GM18508 (cell line): ENCODE data around the gene HTR2C.

ENCODE experiments used
- ATAC-seq: cut with Tn5 transposase; IDR thresholded peaks from one replicate; pipeline ENCODE4 v1.9.1; 2021; ENCODE audit warnings: moderate number of reproducible peaks; ENCODE audit not compliant: insufficient read depth, unreplicated experiment

Gene HTR2C

GRCh38 chrX:114709406-114709805 is 125.5 kb downstream of the HTR2C start:
- no peak for ATAC-seq

- ATAC-seq = no peak
These were observed 126.7 kb downstream of the HTR2C start for GRCh38 chrX:114710571-114710970.

DNA sequence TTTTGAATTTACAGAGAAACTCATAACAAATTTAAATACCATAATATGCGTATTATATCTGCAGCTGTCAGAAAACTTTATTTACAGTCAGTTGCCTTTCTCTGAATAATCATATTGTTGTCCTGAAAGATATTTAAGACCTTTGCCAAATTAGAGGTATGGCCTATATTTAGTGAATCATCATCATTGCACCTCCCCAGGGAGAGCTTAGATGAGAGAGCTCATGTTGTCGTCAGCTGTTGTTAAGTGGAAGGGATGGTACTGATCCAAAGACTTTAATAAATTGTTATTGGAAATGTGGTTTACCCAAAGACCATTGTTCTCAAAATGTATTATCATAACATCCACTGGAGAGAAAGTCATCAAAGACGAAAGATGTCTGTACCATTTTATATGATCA is 128.6 kb downstream of the HTR2C start:
- ATAC-seq = no peak

- ATAC-seq = no peak
These were observed 131.2 kb downstream of the HTR2C start for GRCh38 chrX:114715096-114715495.

DNA sequence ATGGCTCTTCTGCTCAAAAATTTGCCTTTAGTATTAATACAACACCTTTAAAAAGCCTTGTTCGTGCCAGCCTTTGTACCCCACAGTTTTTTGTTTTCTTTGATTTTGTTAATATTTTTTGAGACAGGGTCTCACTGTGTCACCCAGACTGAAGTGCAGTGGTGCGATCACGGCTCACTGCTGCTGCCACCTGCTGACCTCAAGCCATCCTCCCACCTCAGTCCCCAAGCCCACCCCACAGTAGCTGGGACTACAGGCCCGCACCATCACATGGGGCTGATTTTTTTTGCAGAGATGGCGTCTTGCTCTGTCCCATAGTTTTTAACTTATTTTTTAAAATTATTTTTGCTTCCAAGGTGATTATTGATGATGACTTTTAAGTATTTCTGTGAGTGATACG is 134.0 kb downstream of the HTR2C start:
- no peak for ATAC-seq

DNA sequence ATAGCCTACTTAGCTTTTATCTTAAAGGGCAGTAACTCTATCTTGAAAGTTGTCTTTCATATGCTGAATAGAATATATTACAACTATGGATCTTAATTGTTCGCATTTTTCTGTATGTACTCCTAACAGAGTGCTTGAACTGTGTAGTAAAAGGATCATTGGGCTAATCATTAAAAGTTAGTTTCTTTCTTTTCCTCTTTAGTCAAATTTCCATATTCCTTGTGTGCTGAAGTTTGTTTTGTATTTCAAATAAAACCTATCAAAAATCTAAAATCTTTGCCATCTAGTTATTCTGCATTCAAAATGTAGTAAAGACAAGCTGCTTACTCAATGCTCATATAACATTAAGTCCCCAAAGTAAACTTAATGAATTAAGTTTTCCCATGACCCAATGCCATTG is 182.7 kb downstream of the HTR2C start:
- no peak for ATAC-seq

GRCh38 chrX:114774691-114775090 is 190.8 kb downstream of the HTR2C start:
- ATAC-seq = no peak

DNA sequence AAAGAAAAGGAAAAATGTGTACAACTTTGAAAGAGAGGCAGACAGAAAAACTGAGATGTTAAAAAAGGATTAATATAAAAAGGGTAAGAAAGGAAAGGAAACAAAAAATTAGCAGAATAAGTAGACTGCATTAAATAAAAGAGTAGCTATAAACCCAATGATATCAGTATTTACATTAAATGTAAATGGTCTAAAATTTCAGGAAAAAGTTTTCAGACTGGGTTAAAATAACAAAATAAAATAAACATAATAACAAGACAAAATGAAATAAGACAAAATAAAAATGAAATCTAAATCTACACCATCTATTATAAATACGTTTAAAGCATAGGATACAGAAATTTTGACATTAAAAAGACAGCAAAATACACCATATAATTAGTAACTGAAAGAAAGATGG is 199.0 kb downstream of the HTR2C start:
- ATAC-seq = no peak

DNA sequence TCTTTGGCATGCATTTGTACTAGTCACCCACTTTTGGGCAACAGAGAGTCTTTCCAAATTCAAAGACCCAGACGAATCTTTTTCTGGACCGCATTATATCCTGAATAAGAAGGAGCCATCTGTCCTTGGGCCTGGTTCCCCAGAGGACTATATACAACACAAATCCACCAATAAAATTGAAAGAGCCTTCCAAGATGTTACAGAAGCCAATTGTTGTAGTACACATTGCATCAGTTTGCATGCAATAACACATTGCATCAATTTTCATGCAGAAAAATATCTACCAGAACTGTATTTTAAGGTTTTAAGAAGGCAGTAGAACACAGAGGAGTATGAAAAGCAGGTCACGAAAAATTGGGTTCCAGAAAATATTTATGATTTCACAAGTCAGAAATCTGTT is 203.2 kb downstream of the HTR2C start:
- no peak for ATAC-seq

DNA sequence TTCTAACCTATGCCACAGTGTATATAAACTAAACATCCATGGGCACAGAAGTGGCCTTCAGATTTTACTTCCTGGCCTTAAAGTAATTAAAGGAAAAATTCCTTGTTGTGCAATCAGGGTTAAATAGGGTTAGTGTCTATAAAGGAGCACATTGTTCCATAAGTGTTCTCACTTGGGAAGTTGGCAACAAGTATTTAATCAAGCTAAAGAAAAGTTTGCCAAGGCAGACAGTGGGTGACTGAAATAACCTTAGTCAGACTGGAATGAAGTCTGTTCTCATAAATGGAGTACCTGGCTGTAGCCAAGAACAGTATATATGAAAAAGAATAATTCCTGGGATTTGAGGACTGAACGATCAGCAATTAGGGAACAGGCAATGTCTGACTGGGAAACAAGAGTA is 213.6 kb downstream of the HTR2C start:
- ATAC-seq = no peak

- no peak for ATAC-seq
These were observed 215.0 kb downstream of the HTR2C start for GRCh38 chrX:114798907-114799306.

- ATAC-seq = no peak
These were observed 216.8 kb downstream of the HTR2C start for GRCh38 chrX:114800719-114801118.

- no peak for ATAC-seq
These were observed 235.6 kb downstream of the HTR2C start for GRCh38 chrX:114819509-114819908.

GRCh38 chrX:114841051-114841450 is 257.2 kb downstream of the HTR2C start:
- ATAC-seq = no peak

GRCh38 chrX:114842181-114842580 is 258.3 kb downstream of the HTR2C start:
- no peak for ATAC-seq

- ATAC-seq = no peak
These were observed 305.6 kb downstream of the HTR2C start for GRCh38 chrX:114889481-114889880.

GRCh38 chrX:114903618-114904017 is 319.7 kb downstream of the HTR2C start:
- ATAC-seq = no peak

DNA sequence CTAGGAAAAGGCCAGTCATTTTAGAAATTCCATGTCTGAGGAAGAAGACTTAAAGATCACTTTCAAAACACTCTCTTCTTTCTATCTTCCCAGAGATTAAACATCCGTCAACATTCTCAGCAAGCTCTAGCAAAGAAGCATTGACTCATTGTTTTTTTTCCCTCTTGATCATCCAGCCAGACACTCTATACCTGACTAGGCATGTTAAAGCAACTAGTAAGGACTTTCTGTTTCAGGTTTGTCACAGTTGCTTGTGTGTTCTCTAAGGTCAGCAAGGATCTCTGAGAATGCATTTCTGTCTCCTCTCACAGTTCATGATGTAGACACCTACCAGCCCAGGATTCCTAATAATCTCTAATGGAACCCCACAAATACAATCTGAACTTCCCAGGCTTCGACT is 321.4 kb downstream of the HTR2C start:
- ATAC-seq = no peak

GRCh38 chrX:114906984-114907510 is 323.2 kb downstream of the HTR2C start:
- no peak for ATAC-seq

- no peak for ATAC-seq
These were observed 340.5 kb downstream of the HTR2C start for GRCh38 chrX:114924423-114924822.

DNA sequence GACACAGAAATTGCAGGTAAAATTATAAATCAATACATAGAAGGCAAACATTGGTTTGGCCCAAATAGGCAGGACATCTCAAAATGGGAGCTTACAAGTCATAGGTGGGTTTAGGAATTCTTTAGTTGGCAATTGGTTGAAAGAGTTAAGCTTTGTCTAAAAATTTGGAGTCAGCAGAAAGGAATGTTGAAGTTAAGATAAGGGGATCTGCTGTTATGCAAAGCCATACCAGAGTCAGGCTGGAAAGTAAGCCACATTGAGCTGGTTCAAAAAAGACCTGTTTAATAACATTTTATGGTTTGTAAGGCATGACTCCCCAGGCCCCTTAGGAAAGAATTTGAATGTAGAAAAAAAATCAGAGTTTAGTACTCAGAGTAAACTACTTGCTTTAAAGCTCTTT is 341.0 kb downstream of the HTR2C start:
- ATAC-seq = no peak

- no peak for ATAC-seq
These were observed 346.3 kb downstream of the HTR2C start for GRCh38 chrX:114930227-114930626.

DNA sequence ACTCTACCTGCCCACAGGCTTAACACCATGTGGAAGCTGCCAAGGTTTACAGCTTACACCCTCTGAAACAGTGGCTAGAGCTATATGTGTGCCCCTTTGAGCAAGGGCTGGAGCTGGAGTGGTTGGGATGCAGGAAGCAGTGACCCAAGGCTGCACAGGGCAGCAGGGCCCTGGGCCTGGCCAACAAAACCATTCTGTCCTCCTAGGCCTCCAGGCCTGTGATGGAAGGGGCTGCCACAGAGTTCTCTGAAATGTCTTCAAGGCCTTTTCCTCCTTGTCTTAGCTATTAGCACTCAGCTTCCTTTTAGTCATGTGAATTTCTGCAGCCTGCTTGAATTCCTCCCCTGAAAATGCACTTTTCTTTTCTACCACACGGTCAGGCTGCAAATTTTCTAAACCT is 348.7 kb downstream of the HTR2C start:
- no peak for ATAC-seq
